ENCODE data around the gene LRP5. TPM values are rescaled to one million over a fixed set of nuclear protein-coding genes. Genes with fewer than 3 reads are reported as not detected.

LRP5 gene
- total and polyA plus RNA-seq, 9 of the 15 experiments (the other 6 are each of a cell fraction or from before 2014, with no cell fraction given): 0.48 to 44.2 (median 13.5) TPM

GRCh38 chr11:68459886-68460740 is 147.7 kb downstream of the LRP5 start (continued):
- TF ChIP-seq YY1 (IDR thresholded peaks at IDR 0.05; ENCODE audit: borderline replicate concordance in 1 of 3, control insufficient read depth in 1 of 3, extremely low read depth in 1 of 3, insufficient read depth in 3 of 3, insufficient read length in 1 of 3, insufficient replicate concordance in 2 of 3, low read depth in 1 of 3, low read length in 2 of 3): peak; percentile 15 to 86 (median 85)
- peak; percentile 86 for TF ChIP-seq ELF2 (CRISPR knock-in tag; IDR thresholded peaks at IDR 0.05)
- no peak for TF ChIP-seq RBBP5 (IDR thresholded peaks at IDR 0.05; ENCODE audit: borderline replicate concordance, insufficient read depth, low read length, poor library complexity, severe bottlenecking)
- no peak for TF ChIP-seq ZNF184 (CRISPR knock-in tag; IDR thresholded peaks at IDR 0.05)
- 0 out of 2 replicates have a peak, but pooled peaks have one; percentile 7 for TF ChIP-seq ZBTB7A (IDR thresholded peaks at IDR 0.05; ENCODE audit: borderline replicate concordance, control insufficient read depth, low read depth, low read length)
- TF ChIP-seq NR0B1 (IDR thresholded peaks at IDR 0.05; ENCODE audit: partially characterized antibody): no peak
- peak; percentile 93 for TF ChIP-seq HMG20B (CRISPR knock-in tag; IDR thresholded peaks at IDR 0.05)
- TF ChIP-seq SMARCB1 (IDR thresholded peaks at IDR 0.05; ENCODE audit: insufficient read length, low read depth): no peak
- TF ChIP-seq KDM1A (IDR thresholded peaks at IDR 0.05): 0 out of 4 replicates have a peak, but pooled peaks of 1 of the 2 experiments have one; percentile 44
- TF ChIP-seq NBN (IDR thresholded peaks at IDR 0.05; ENCODE audit: low read depth): peak; percentile 94
- TF ChIP-seq ZNF398 (CRISPR knock-in tag; IDR thresholded peaks at IDR 0.05): no peak
- 0 out of 2 replicates have a peak, but pooled peaks have one; percentile 75 for TF ChIP-seq SRSF1 (IDR thresholded peaks at IDR 0.05; ENCODE audit: low read depth, low read length)
- no peak; the same call in 1 of the 2 replicates for TF ChIP-seq MYBL2 (IDR thresholded peaks at IDR 0.05; ENCODE audit: low read depth)
- TF ChIP-seq MYBL2 (CRISPR knock-in tag; IDR thresholded peaks at IDR 0.05; ENCODE audit: borderline replicate concordance): no peak
- no peak for TF ChIP-seq EZH2 (IDR thresholded peaks at IDR 0.05; ENCODE audit: borderline replicate concordance, low read depth, low read length)
- TF ChIP-seq DEAF1 (CRISPR knock-in tag; IDR thresholded peaks at IDR 0.05): no peak; the same call in 1 of the 2 replicates
- TF ChIP-seq POLR2H (tag; IDR thresholded peaks at IDR 0.05; ENCODE audit: low read depth): peak; percentile 100
- peak; percentile 55; the same call in 1 of the 2 replicates for TF ChIP-seq FOXM1 (IDR thresholded peaks at IDR 0.05; ENCODE audit: low read depth)
- TF ChIP-seq FOXM1 (CRISPR knock-in tag; IDR thresholded peaks at IDR 0.05; ENCODE audit: low read depth): no peak
- TF ChIP-seq HDAC1 (IDR thresholded peaks at IDR 0.05): 0 out of 4 replicates have a peak, but pooled peaks have one; percentile 58 to 81
- TF ChIP-seq BRD9 (IDR thresholded peaks at IDR 0.05; ENCODE audit: low read depth, partially characterized antibody): peak; percentile 97

Measured in K562 (cell line).